Liver (tissue), 9 donors: ENCODE results near the gene RSPH4A. TPM values are rescaled to one million over a fixed set of nuclear protein-coding genes. Genes with fewer than 3 reads are reported as not detected.

ENCODE experiments used
- DNase-seq: peaks from one replicate; pipeline ENCODE4 v3.0.0-alpha.2; 2017; ENCODE audit warnings: low spot score
- H3K27ac ChIP-seq, 2 donors: one replicate each; pipeline ENCODE4 v1.7.0; 2013; ENCODE audit warnings: inconsistent platforms in 2 of 2, low read length in 2 of 2, control low read depth in 1 of 2, low read depth in 1 of 2, mild to moderate bottlenecking in 1 of 2
- H3K27me3 ChIP-seq, 4 donors: one replicate each; pipeline versions ENCODE4 v1.6.1 to v1.7.0; 2013; ENCODE audit warnings: low read length in 3 of 4, inconsistent platforms in 1 of 4, mild to moderate bottlenecking in 1 of 4, moderate library complexity in 1 of 4; ENCODE audit not compliant: control insufficient read depth in 4 of 4, insufficient read depth in 4 of 4
- H3K36me3 ChIP-seq, 4 donors: one replicate each; pipeline versions ENCODE4 v1.6.1 to v1.7.0; 2013; ENCODE audit warnings: low read length in 3 of 4, mild to moderate bottlenecking in 3 of 4, low read depth in 1 of 4, moderate library complexity in 1 of 4; ENCODE audit not compliant: control insufficient read depth in 4 of 4, insufficient read depth in 3 of 4
- H3K4me1 ChIP-seq, 4 donors: one replicate each; pipeline versions ENCODE4 v1.6.1 to v1.7.0; 2013; ENCODE audit warnings: low read length in 3 of 4, mild to moderate bottlenecking in 3 of 4, moderate library complexity in 1 of 4; ENCODE audit not compliant: control insufficient read depth in 4 of 4, insufficient read depth in 4 of 4
- H3K4me3 ChIP-seq, 3 donors: one replicate each; pipeline versions ENCODE4 v1.6.1 to v1.7.0; 2013; ENCODE audit warnings: low read length in 3 of 3, control low read depth in 1 of 3, low read depth in 1 of 3, mild to moderate bottlenecking in 1 of 3
- H3K9ac ChIP-seq, 2 donors: one replicate each; pipeline ENCODE4 v1.7.0; 2013; ENCODE audit warnings: low read length in 2 of 2, mild to moderate bottlenecking in 2 of 2, moderate library complexity in 2 of 2, control low read depth in 1 of 2, low read depth in 1 of 2
- H3K9me3 ChIP-seq, 4 donors: one replicate each; pipeline versions ENCODE4 v1.6.1 to v1.7.0; 2013; ENCODE audit warnings: low read length in 3 of 4; ENCODE audit not compliant: control insufficient read depth in 4 of 4
- EGR1 ChIP-seq, 2 donors: IDR thresholded peaks; 2 replicates each; pipeline ENCODE4 v1.6.1; 2016 to 2018; ENCODE audit warnings: antibody characterized with exemption in 2 of 2, low read depth in 2 of 2
- FOXA1 ChIP-seq: IDR thresholded peaks from 2 replicates; pipeline ENCODE4 v1.6.1; 2016; ENCODE audit warnings: antibody characterized with exemption
- FOXA2 ChIP-seq: IDR thresholded peaks from 2 replicates; pipeline ENCODE4 v1.6.1; 2016; ENCODE audit warnings: antibody characterized with exemption
- GABPA ChIP-seq, 2 donors: IDR thresholded peaks in 1 of 2; conservative IDR thresholded peaks in 1 of 2; 2 replicates each; pipeline ENCODE4 v1.6.1; 2016; ENCODE audit warnings: antibody characterized with exemption in 2 of 2, mild to moderate bottlenecking in 1 of 2, moderate library complexity in 1 of 2
- HNF4A ChIP-seq, 2 donors: conservative IDR thresholded peaks; 2 replicates each; pipeline ENCODE4 v1.6.1; 2016; ENCODE audit warnings: antibody characterized with exemption in 2 of 2, mild to moderate bottlenecking in 2 of 2
- HNF4G ChIP-seq: IDR thresholded peaks from 2 replicates; pipeline ENCODE4 v1.6.1; 2016; ENCODE audit warnings: antibody characterized with exemption
- JUND ChIP-seq, 2 donors: IDR thresholded peaks; 2 replicates each; pipeline ENCODE4 v1.6.1; 2016; ENCODE audit warnings: antibody characterized with exemption in 2 of 2
- NR2F2 ChIP-seq: IDR thresholded peaks from 2 replicates; pipeline ENCODE4 v1.6.1; 2016; ENCODE audit warnings: antibody characterized with exemption
- RAD21 ChIP-seq, 2 donors: IDR thresholded peaks; 2 replicates each; pipeline ENCODE4 v1.6.1; 2016; ENCODE audit warnings: antibody characterized with exemption in 2 of 2, mild to moderate bottlenecking in 2 of 2
- RXRA ChIP-seq, 2 donors: IDR thresholded peaks; 2 replicates each; pipeline ENCODE4 v1.6.1; 2017 to 2018; ENCODE audit warnings: antibody characterized with exemption in 2 of 2, mild to moderate bottlenecking in 1 of 2
- SP1 ChIP-seq: IDR thresholded peaks from 2 replicates; pipeline ENCODE4 v1.6.1; 2018; ENCODE audit warnings: antibody characterized with exemption, mild to moderate bottlenecking
- TAF1 ChIP-seq: conservative IDR thresholded peaks from 2 replicates; pipeline ENCODE4 v1.6.1; 2016; ENCODE audit warnings: antibody characterized with exemption, mild to moderate bottlenecking
- YY1 ChIP-seq: IDR thresholded peaks from 2 replicates; pipeline ENCODE4 v1.6.1; 2016; ENCODE audit warnings: antibody characterized with exemption, mild to moderate bottlenecking
- WGBS: extraction: QIAGEN DNeasy Blood & Tissue Kit; methylation state at CpG from one replicate; pipeline ENCODE4 v1.1.7; 2013; 5-methylcytosine and 5-hydroxymethylcytosine counted together
- polyA plus RNA-seq, 2 donors: library from polyadenylated mRNA; stranded (reverse) in 1 of 2; unstranded in 1 of 2; fragments of 200-250 nt in 1 of 2; fragments of >200 nt in 1 of 2; fragmentation: Nextera tagmentation in 1 of 2; extraction: Ambion mirVana in 1 of 2; gene quantifications; one replicate each; pipeline versions ENCODE4 v1.2.1 to v1.2.3, GENCODE V29; 2013 to 2015
- total RNA-seq, 2 donors: library from RNA; depleted of rRNA; stranded (reverse); fragments of >200 nt; gene quantifications; one replicate each; pipeline ENCODE4 v1.2.3, GENCODE V29; 2014
- TF ChIP-seq, protein P1 (sequence below): IDR thresholded peaks from 2 replicates; pipeline ENCODE4 v1.6.1; 2016; ENCODE audit warnings: antibody characterized with exemption
- TF ChIP-seq, protein P2 (sequence below): IDR thresholded peaks from 2 replicates; pipeline ENCODE4 v1.6.1; 2016; ENCODE audit warnings: antibody characterized with exemption
- TF ChIP-seq, protein P3 (sequence below): fragments of 150-350 bp; IDR thresholded peaks from 2 replicates; pipeline ENCODE4 v1.5.1; 2017; ENCODE audit warnings: improper control_type of control experiment, low read depth, low read length; ENCODE audit not compliant: missing input control
- TF ChIP-seq, protein P4 (sequence below): IDR thresholded peaks from 2 replicates; pipeline ENCODE4 v1.6.1; 2016; ENCODE audit warnings: antibody characterized with exemption
- TF ChIP-seq, protein P5 (sequence below): IDR thresholded peaks from 2 replicates; pipeline ENCODE4 v1.6.1; 2016; ENCODE audit warnings: antibody characterized with exemption, mild to moderate bottlenecking
- donor health status: healthy.
- donor health status: healthy.
- donor health status: healthy.
- donor health status: healthy.
- donor health status: healthy.

Gene RSPH4A
- total and polyA plus RNA-seq, 4 donors = 0.06 to 0.50 (median 0.10) TPM; not detected in 1

DNA sequence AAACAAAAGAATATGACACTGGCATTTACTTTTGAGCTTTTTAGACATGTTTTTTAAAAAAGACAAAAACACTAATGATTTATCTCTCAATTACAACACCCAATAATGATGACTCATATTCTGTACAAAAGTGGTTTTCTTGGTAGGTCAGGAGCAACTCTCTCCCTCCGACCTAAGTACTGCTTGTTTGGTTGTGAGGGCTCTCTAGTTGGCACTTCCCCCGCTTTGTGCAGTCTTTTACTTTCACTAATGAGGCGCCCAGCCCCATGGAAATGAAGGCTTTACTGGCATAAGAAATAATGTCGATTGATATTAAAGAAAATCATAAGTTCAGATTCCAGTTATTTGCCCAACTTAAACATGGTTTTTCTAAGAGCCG is 66.0 kb downstream of the RSPH4A start:
- H3K27ac ChIP-seq = no peak overlapping the region
- DNase-seq = no peak

More for the DNA sequence above, 66.0 kb downstream of the RSPH4A start:
- H3K4me3 ChIP-seq = peak overlapping the region in 1 of 3 donors; percentile 4
- no peaks in the 10 kb centered on the region for H3K9me3 ChIP-seq
- H3K36me3 ChIP-seq = no peaks in the 10 kb centered on the region
- no peak overlapping the region for H3K9ac ChIP-seq
- H3K27me3 ChIP-seq = no peaks in the 10 kb centered on the region
- TF ChIP-seq RAD21 (IDR thresholded peaks at IDR 0.05) (no peak), YY1 (no peak), SP1 (no peak), EGR1 (IDR thresholded peaks at IDR 0.05; ENCODE audit: low read depth in 2 of 2) (no peak), NR2F2 (no peak), HNF4G (no peak), TAF1 (no peak), FOXA1 (no peak), HNF4A (conservative IDR thresholded peaks at IDR 0.05) (no peak), GABPA (IDR thresholded peaks at IDR 0.05 in 1 of 2, conservative IDR thresholded peaks at IDR 0.05 in 1 of 2) (no peak), RXRA (IDR thresholded peaks at IDR 0.05) (no peak), FOXA2 (no peak), JUND (IDR thresholded peaks at IDR 0.05) (no peak)
- TF ChIP-seq, protein P1, sequence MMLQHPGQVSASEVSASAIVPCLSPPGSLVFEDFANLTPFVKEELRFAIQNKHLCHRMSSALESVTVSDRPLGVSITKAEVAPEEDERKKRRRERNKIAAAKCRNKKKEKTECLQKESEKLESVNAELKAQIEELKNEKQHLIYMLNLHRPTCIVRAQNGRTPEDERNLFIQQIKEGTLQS = no peak
- TF ChIP-seq, protein P2, sequence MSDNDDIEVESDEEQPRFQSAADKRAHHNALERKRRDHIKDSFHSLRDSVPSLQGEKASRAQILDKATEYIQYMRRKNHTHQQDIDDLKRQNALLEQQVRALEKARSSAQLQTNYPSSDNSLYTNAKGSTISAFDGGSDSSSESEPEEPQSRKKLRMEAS = no peak
- TF ChIP-seq, protein P3, sequence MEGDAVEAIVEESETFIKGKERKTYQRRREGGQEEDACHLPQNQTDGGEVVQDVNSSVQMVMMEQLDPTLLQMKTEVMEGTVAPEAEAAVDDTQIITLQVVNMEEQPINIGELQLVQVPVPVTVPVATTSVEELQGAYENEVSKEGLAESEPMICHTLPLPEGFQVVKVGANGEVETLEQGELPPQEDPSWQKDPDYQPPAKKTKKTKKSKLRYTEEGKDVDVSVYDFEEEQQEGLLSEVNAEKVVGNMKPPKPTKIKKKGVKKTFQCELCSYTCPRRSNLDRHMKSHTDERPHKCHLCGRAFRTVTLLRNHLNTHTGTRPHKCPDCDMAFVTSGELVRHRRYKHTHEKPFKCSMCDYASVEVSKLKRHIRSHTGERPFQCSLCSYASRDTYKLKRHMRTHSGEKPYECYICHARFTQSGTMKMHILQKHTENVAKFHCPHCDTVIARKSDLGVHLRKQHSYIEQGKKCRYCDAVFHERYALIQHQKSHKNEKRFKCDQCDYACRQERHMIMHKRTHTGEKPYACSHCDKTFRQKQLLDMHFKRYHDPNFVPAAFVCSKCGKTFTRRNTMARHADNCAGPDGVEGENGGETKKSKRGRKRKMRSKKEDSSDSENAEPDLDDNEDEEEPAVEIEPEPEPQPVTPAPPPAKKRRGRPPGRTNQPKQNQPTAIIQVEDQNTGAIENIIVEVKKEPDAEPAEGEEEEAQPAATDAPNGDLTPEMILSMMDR = no peak
- TF ChIP-seq, protein P4, sequence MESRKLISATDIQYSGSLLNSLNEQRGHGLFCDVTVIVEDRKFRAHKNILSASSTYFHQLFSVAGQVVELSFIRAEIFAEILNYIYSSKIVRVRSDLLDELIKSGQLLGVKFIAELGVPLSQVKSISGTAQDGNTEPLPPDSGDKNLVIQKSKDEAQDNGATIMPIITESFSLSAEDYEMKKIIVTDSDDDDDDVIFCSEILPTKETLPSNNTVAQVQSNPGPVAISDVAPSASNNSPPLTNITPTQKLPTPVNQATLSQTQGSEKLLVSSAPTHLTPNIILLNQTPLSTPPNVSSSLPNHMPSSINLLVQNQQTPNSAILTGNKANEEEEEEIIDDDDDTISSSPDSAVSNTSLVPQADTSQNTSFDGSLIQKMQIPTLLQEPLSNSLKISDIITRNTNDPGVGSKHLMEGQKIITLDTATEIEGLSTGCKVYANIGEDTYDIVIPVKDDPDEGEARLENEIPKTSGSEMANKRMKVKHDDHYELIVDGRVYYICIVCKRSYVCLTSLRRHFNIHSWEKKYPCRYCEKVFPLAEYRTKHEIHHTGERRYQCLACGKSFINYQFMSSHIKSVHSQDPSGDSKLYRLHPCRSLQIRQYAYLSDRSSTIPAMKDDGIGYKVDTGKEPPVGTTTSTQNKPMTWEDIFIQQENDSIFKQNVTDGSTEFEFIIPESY = no peak
- TF ChIP-seq, protein P5, sequence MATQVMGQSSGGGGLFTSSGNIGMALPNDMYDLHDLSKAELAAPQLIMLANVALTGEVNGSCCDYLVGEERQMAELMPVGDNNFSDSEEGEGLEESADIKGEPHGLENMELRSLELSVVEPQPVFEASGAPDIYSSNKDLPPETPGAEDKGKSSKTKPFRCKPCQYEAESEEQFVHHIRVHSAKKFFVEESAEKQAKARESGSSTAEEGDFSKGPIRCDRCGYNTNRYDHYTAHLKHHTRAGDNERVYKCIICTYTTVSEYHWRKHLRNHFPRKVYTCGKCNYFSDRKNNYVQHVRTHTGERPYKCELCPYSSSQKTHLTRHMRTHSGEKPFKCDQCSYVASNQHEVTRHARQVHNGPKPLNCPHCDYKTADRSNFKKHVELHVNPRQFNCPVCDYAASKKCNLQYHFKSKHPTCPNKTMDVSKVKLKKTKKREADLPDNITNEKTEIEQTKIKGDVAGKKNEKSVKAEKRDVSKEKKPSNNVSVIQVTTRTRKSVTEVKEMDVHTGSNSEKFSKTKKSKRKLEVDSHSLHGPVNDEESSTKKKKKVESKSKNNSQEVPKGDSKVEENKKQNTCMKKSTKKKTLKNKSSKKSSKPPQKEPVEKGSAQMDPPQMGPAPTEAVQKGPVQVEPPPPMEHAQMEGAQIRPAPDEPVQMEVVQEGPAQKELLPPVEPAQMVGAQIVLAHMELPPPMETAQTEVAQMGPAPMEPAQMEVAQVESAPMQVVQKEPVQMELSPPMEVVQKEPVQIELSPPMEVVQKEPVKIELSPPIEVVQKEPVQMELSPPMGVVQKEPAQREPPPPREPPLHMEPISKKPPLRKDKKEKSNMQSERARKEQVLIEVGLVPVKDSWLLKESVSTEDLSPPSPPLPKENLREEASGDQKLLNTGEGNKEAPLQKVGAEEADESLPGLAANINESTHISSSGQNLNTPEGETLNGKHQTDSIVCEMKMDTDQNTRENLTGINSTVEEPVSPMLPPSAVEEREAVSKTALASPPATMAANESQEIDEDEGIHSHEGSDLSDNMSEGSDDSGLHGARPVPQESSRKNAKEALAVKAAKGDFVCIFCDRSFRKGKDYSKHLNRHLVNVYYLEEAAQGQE = no peak
- H3K4me1 ChIP-seq = peaks cover 0 to 10% (median 5%) of the 10 kb centered on the region in 4 donors
- WGBS = 74% methylated on average over 5 of the region's 5 CpGs

Other genes starting within 250 kb of the RSPH4A start
- 10 to 100 TPM; 13.0 to 22.8 TPM for gene DSE, start 245.5 kb upstream of the RSPH4A start, total RNA-seq
- gene DSE, start 245.5 kb upstream of the RSPH4A start, polyA plus RNA-seq = 1 to 10 TPM; 5.5 to 6.1 TPM
- 10 to 100 TPM in 1 of 2 donors, 1 to 10 TPM in 1; 2.0 to 22.4 TPM for gene CALHM6, start 155.1 kb upstream of the RSPH4A start, total RNA-seq
- gene CALHM6, start 155.1 kb upstream of the RSPH4A start, polyA plus RNA-seq = 1 to 10 TPM; 5.2 to 7.3 TPM
- gene CALHM5, start 104.8 kb upstream of the RSPH4A start, total RNA-seq = under 1 TPM; 0.47 to 0.59 TPM
- under 1 TPM; 0.07 to 0.44 TPM for gene CALHM5, start 104.8 kb upstream of the RSPH4A start, polyA plus RNA-seq
- under 1 TPM; 0.08 to 0.19 TPM for gene TRAPPC3L, start 70.8 kb upstream of the RSPH4A start, total RNA-seq
- under 1 TPM; 0.14 to 0.21 TPM for gene TRAPPC3L, start 70.8 kb upstream of the RSPH4A start, polyA plus RNA-seq
- gene CALHM4, start 62.7 kb upstream of the RSPH4A start, total RNA-seq = not detected
- not detected for gene CALHM4, start 62.7 kb upstream of the RSPH4A start, polyA plus RNA-seq
- gene RWDD1, start 45.0 kb upstream of the RSPH4A start, total RNA-seq = 1 to 10 TPM; 7.0 to 7.3 TPM
- 10 to 100 TPM; 14.4 to 52.7 TPM for gene RWDD1, start 45.0 kb upstream of the RSPH4A start, polyA plus RNA-seq
- 10 to 100 TPM in 1 of 2 donors, 1 to 10 TPM in 1; 6.9 to 11.0 TPM for gene ZUP1, start 52.3 kb downstream of the RSPH4A start, total RNA-seq
- gene ZUP1, start 52.3 kb downstream of the RSPH4A start, polyA plus RNA-seq = 1 to 10 TPM; 2.6 to 4.8 TPM
- 1 to 10 TPM; 3.3 to 3.6 TPM for gene KPNA5, start 64.7 kb downstream of the RSPH4A start, total RNA-seq
- 1 to 10 TPM in 1 of 2 donors, under 1 TPM in 1; 0.63 to 1.3 TPM for gene KPNA5, start 64.7 kb downstream of the RSPH4A start, polyA plus RNA-seq
- 1 to 10 TPM in 1 of 2 donors, under 1 TPM in 1; 0.56 to 1.0 TPM for gene FAM162B, start 149.2 kb downstream of the RSPH4A start, total RNA-seq
- gene FAM162B, start 149.2 kb downstream of the RSPH4A start, polyA plus RNA-seq = under 1 TPM; 0.56 to 0.62 TPM
- not detected for gene GPRC6A, start 212.6 kb downstream of the RSPH4A start, total RNA-seq
- gene GPRC6A, start 212.6 kb downstream of the RSPH4A start, polyA plus RNA-seq = not detected